HG03439 (cell line): ENCODE results near the gene RNF141.

Experiments
- ATAC-seq: cut with Tn5 transposase; IDR thresholded peaks from one replicate; pipeline ENCODE4 v1.9.1; 2021; ENCODE audit warnings: mild to moderate bottlenecking, moderate library complexity; ENCODE audit not compliant: unreplicated experiment

Gene RNF141

GRCh38 chr11:10540915-10541560 lies at the start of gene RNF141:
TSS of gene RNF141 (minus strand) at chr11:10541187. CDS start at chr11:10534158, 7,029 bp downstream.
- ATAC-seq: peak; percentile 99

GRCh38 chr11:10590218-10590915 lies 49.4 kb upstream of the RNF141 start:
- ATAC-seq: no peak

GRCh38 chr11:10588904-10589303 lies 47.9 kb upstream of the RNF141 start:
- ATAC-seq: no peak

- no peak for ATAC-seq
Measured at GRCh38 chr11:10587995-10588394, 47.0 kb upstream of the RNF141 start.

GRCh38 chr11:10587388-10587787 lies 46.4 kb upstream of the RNF141 start:
- ATAC-seq: no peak

- ATAC-seq: no peak
Measured at GRCh38 chr11:10584071-10584501, 43.1 kb upstream of the RNF141 start.

GRCh38 chr11:10581481-10582019 lies 40.6 kb upstream of the RNF141 start:
- no peak for ATAC-seq

- ATAC-seq: no peak
Measured at GRCh38 chr11:10580623-10581022, 39.6 kb upstream of the RNF141 start.

- ATAC-seq: no peak
Measured at GRCh38 chr11:10579700-10580099, 38.7 kb upstream of the RNF141 start.

GRCh38 chr11:10576035-10576398 lies 35.0 kb upstream of the RNF141 start:
- ATAC-seq: no peak

GRCh38 chr11:10575346-10576034 lies 34.5 kb upstream of the RNF141 start:
- no peak for ATAC-seq

- ATAC-seq: no peak
Measured at GRCh38 chr11:10573556-10573955, 32.6 kb upstream of the RNF141 start.

GRCh38 chr11:10573028-10573427 lies 32.0 kb upstream of the RNF141 start:
- ATAC-seq: no peak

- ATAC-seq: no peak
Measured at GRCh38 chr11:10572533-10572932, 31.5 kb upstream of the RNF141 start.

- ATAC-seq: no peak
Measured at GRCh38 chr11:10568486-10568941, 27.5 kb upstream of the RNF141 start, which contains the start of gene LYVE1. TSS of gene LYVE1 (minus strand) at chr11:10568665. CDS start at chr11:10568532, 133 bp downstream.

- no peak for ATAC-seq
Measured at GRCh38 chr11:10567446-10567845, 26.5 kb upstream of the RNF141 start.

- ATAC-seq: no peak
Measured at GRCh38 chr11:10566257-10566957, 25.4 kb upstream of the RNF141 start.

GRCh38 chr11:10565493-10565892 lies 24.5 kb upstream of the RNF141 start:
- ATAC-seq: no peak

GRCh38 chr11:10564696-10565318 lies 23.8 kb upstream of the RNF141 start:
- ATAC-seq: no peak

- no peak for ATAC-seq
Measured at GRCh38 chr11:10564030-10564429, 23.0 kb upstream of the RNF141 start.
